Activated CD4-positive, alpha-beta T cell treated with anti-CD3 and anti-CD28 coated beads for 36 hours (primary cell): ENCODE measurements around the gene GORASP1. TPM values are rescaled to one million over a fixed set of nuclear protein-coding genes. Genes with fewer than 3 reads are reported as not detected.
A peak's percentile ranks its signal among the peaks of the same experiment; 100 is the strongest.

Source experiments
- ATAC-seq: fragments of 200-7000 bp; cut with Tn5 transposase; one replicate; pipeline ENCODE4 v1.10.0; 2021; ENCODE audit warnings: mild to moderate bottlenecking, moderate library complexity
- CTCF ChIA-PET: fragments of 350-600 bp; sonication (Branson Sonifier 250); formaldehyde crosslinking; loops from one replicate; lab custom pipeline; 2021; ENCODE audit warnings: antibody characterized with exemption; lab: Charles Lee
- POLR2A ChIA-PET: fragments of 350-600 bp; sonication (Branson Sonifier 250); formaldehyde crosslinking; loops from one replicate; lab custom pipeline; 2021; ENCODE audit warnings: antibody characterized with exemption, inconsistent platforms; lab: Charles Lee
- DNase-seq: peaks from one replicate; pipeline ENCODE4 v3.0.0-alpha.2; 2020
- H3K27ac Mint-ChIP-seq: one replicate; pipeline ENCODE4 v1.8.0; 2021; ENCODE audit warnings: mixed read lengths
- H3K27me3 Mint-ChIP-seq: one replicate; pipeline ENCODE4 v1.8.0; 2021; ENCODE audit warnings: mixed read lengths
- H3K36me3 Mint-ChIP-seq: one replicate; pipeline ENCODE4 v1.8.0; 2021; ENCODE audit warnings: low read depth, mixed read lengths
- H3K4me1 Mint-ChIP-seq: one replicate; pipeline ENCODE4 v1.8.0; 2021; ENCODE audit warnings: mixed read lengths
- H3K4me3 Mint-ChIP-seq: one replicate; pipeline ENCODE4 v1.8.0; 2021; ENCODE audit warnings: mild to moderate bottlenecking, moderate library complexity, mixed read lengths
- H3K9me3 Mint-ChIP-seq: one replicate; pipeline ENCODE4 v1.8.0; 2021; ENCODE audit warnings: low read depth, mixed read lengths
- intact Hi-C, 2 experiments: fragments of 100-400 bp; cut with DNase I in 1 of 2; cut with micrococcal nuclease in 1 of 2; formaldehyde crosslinking; loops; one replicate each; pipeline versions ENCODE4 v1.14.2 to v1.15.1; 2022 to 2024; cut with DNase I, micrococcal nuclease
- total RNA-seq, 2 experiments: library from RNA; stranded (reverse); gene quantifications; one replicate each; pipeline ENCODE4 v1.2.3, GENCODE V29; 2021

The GORASP1 gene
- total RNA-seq, 2 experiments from 2014 or later: 23.0 to 23.8 TPM

DNA sequence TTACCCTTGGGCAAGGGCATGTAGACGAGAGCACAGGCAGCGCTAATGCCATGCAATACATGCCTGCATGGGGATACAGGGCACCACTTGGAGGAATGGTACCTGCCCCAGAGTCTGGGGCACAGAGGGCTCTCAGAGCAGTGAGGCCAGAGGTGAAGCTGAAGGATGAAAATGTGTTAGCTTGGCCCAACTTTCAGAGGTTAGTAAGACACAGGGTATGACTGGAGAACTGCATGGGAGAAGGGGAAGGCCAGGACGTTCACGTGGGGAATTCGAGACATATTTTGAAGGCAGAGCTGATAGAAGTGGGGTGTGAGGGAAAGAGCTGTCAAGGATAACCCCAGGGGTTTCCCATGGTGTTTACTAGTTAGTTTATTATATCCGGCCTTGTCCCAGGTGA, 26.4 kb upstream of the GORASP1 start:
- no peaks in the 10 kb centered on the region for H3K27me3 Mint-ChIP-seq
- no peak overlapping the region for H3K27ac Mint-ChIP-seq
- DNase-seq (no peak), ATAC-seq (no peak)
- CTCF ChIA-PET: interaction anchor here (0.7 to 1.7 kb wide), 4 partner anchors 12 to 158 kb away, joined by 3 to 9 read pairs (median 6); no protein-coding TSS in a partner anchor
- H3K9me3 Mint-ChIP-seq: no peaks in the 10 kb centered on the region
- POLR2A ChIA-PET: interaction anchor here (0.6 kb wide), 1 partner anchor 49 kb away, joined by 4 read pairs; no protein-coding TSS in a partner anchor
- intact Hi-C loops: no loop called here
- H3K36me3 Mint-ChIP-seq: peaks cover 6% of the 10 kb centered on the region
- H3K4me3 Mint-ChIP-seq: no peak overlapping the region
- peaks cover 4% of the 10 kb centered on the region for H3K4me1 Mint-ChIP-seq

DNA sequence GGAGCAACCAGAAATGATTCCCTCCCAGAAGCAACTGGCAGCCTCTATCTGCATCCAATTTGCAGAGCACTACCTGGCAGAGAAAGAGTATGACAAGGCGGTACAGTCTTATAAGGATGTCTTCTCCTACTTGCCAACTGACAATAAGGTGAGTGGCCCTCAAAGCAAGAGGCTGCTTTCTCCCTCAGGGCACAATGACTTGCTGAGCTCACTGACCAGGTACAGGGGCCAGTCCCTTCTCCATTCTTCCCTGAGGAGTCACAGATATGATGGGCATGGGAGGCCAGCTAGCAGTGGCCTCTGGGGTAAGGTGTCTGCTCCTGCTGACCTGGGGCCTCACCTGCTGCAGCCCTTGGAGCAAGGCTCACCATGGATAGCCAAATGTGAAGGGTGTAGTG, 25.7 kb upstream of the GORASP1 start:
- ChIA-PET POLR2A (no interaction called here), CTCF (interaction anchor here (0.7 to 1.7 kb wide), 4 partner anchors 11 to 159 kb away, joined by 3 to 9 read pairs (median 6); no protein-coding TSS in a partner anchor)
- ATAC-seq (no peak), DNase-seq (no peak)
- intact Hi-C loops: no loop called here
- no peak overlapping the region for H3K27ac Mint-ChIP-seq
- H3K9me3 Mint-ChIP-seq: no peaks in the 10 kb centered on the region
- peaks cover 2% of the 10 kb centered on the region for H3K4me1 Mint-ChIP-seq
- H3K36me3 Mint-ChIP-seq: peaks cover 4% of the 10 kb centered on the region
- no peaks in the 10 kb centered on the region for H3K27me3 Mint-ChIP-seq
- no peak overlapping the region for H3K4me3 Mint-ChIP-seq

DNA sequence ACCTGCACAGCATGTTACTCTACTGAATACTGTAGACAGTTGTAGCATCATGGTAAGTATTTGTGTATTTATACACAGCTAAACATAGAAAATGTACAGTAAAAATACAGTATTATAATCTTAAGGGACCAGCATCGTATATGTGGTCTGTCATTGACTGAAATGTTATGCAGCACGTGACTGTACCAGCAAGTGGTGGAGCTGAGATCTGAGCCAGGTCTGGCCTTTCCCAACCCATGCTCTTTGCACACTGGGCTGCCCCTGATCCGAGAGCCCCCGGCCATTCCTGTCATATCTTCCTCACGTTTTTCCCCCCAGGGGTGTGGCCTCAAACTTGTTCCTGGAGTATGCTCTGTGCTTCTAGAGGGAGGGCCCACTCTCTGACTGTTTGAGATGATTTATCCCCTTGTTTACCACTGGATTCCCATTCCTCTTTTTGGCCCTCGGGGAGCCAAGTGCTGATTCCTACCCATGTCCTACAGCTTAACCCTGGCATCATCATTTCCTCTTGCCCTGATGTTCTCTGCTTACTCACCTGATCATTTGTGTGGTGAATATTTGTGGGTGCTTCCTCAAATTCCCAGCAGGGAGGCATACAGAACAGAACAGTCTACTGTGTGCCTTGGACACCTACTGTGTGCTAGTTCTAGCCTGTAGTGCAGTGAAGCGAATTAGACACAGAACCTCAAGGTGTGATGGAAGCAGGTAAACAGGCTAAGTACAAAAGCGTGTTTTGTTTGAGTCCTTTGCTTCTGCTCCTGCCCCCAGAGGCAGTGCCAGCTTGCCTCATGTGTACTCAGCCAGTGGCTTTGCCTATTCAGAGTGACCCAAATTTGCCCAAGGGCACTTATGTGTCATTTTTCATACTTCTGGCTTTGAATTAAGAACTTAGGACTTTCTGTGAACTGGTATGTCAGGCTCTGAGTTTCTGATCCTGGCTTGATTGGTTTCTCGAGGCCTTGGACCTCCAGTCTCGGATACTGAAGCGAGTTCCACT, 25.0 kb upstream of the GORASP1 start:
- H3K27me3 Mint-ChIP-seq: no peaks in the 10 kb centered on the region
- intact Hi-C loops: no loop called here
- H3K36me3 Mint-ChIP-seq: no peaks in the 10 kb centered on the region
- H3K27ac Mint-ChIP-seq: no peak overlapping the region
- H3K4me1 Mint-ChIP-seq: peaks cover 9% of the 10 kb centered on the region
- POLR2A ChIA-PET: no interaction called here
- H3K9me3 Mint-ChIP-seq: no peaks in the 10 kb centered on the region
- ATAC-seq (no peak), DNase-seq (no peak)
- H3K4me3 Mint-ChIP-seq: no peak overlapping the region
- CTCF ChIA-PET: interaction anchor here (0.6 to 1.7 kb wide), 2 partner anchors 156 to 157 kb away, joined by 3 to 9 read pairs; no protein-coding TSS in a partner anchor

DNA sequence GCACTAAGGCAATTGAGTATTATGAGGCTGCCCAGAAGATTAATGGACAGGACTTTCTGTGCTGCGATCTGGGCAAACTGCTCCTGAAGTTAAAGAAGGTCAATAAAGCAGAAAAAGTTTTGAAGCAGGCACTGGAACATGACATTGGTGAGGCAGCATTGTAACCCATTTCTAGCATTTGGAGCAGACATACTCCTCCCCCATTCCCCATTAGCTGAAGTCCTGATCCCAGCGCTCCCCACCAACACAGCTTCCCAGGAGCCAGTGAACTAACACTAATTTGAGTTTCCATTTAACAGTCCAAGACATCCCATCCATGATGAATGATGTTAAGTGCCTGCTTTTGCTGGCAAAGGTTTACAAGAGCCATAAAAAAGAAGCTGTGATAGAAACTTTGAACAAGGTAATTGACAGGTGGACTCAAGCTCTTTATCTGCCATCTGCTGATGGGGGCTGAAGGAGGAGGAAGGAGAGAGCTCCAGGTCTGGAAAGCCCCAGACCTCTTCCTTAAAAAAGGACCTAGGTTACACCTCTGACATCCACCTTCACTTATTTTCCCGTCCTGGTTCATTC, 23.4 kb upstream of the GORASP1 start:
- POLR2A ChIA-PET: interaction anchor here (0.6 kb wide), 1 partner anchor 310 kb away, joined by 3 read pairs; no protein-coding TSS in a partner anchor
- H3K36me3 Mint-ChIP-seq: no peaks in the 10 kb centered on the region
- H3K9me3 Mint-ChIP-seq: no peaks in the 10 kb centered on the region
- H3K4me1 Mint-ChIP-seq: peaks cover 14% of the 10 kb centered on the region
- CTCF ChIA-PET: interaction anchor here (0.8 to 2.3 kb wide), 6 partner anchors 15 to 162 kb away, joined by 3 to 21 read pairs (median 5); no protein-coding TSS in a partner anchor
- no peaks in the 10 kb centered on the region for H3K27me3 Mint-ChIP-seq
- no peak for DNase-seq
- ATAC-seq: no peak
- no peak overlapping the region for H3K4me3 Mint-ChIP-seq
- no peak overlapping the region for H3K27ac Mint-ChIP-seq
- intact Hi-C loops: no loop called here

DNA sequence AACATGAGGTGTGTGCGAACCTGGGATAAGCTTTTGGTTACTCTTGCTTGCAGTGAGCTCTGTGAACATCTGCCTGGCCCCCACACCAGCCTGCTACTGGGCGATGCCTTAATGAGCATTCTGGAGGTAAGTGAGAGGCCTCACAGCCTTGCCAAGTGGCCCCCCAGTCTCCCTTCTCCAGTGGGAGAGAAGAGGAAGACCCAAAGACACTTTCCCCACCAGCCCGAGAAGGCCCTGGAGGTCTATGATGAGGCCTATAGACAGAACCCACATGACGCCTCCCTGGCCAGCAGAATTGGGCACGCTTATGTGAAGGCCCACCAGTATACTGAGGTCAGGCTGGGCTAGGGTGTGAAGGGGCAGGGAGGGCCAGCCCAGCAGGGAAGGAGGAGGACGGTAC, 22.6 kb upstream of the GORASP1 start:
- H3K9me3 Mint-ChIP-seq: no peaks in the 10 kb centered on the region
- no peak overlapping the region for H3K4me3 Mint-ChIP-seq
- POLR2A ChIA-PET: no interaction called here
- no peak for DNase-seq
- intact Hi-C loops: no loop called here
- CTCF ChIA-PET: interaction anchor here (0.6 to 4.8 kb wide), 5 partner anchors 14 to 162 kb away, joined by 3 to 55 read pairs (median 6); no protein-coding TSS in a partner anchor
- no peak for ATAC-seq
- H3K27ac Mint-ChIP-seq: no peak overlapping the region
- peaks cover 14% of the 10 kb centered on the region for H3K4me1 Mint-ChIP-seq
- no peaks in the 10 kb centered on the region for H3K27me3 Mint-ChIP-seq
- no peaks in the 10 kb centered on the region for H3K36me3 Mint-ChIP-seq

DNA sequence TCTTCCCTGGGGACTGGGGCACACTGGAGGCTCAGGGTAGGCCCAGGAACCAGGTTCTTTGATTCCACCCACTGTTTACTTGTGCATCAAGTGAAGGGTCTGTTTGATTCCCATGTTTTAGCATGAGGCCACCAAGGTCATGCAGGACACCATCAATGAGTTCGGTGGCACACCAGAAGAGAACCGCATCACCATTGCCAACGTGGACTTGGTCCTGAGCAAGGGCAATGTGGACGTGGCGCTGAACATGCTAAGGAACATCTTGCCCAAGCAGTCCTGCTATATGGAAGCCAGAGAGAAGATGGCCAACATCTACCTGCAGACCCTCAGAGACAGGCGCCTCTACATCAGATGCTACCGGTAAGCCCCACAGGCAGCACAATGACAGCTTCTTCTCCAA, 21.5 kb upstream of the GORASP1 start:
- H3K4me1 Mint-ChIP-seq: peaks cover 14% of the 10 kb centered on the region
- ATAC-seq (no peak), DNase-seq (no peak)
- H3K27me3 Mint-ChIP-seq: no peaks in the 10 kb centered on the region
- H3K36me3 Mint-ChIP-seq: no peaks in the 10 kb centered on the region
- H3K27ac Mint-ChIP-seq: no peak overlapping the region
- ChIA-PET CTCF (interaction anchor here (1.3 to 4.8 kb wide), 3 partner anchors 15 to 162 kb away, joined by 3 to 60 read pairs (median 55); no protein-coding TSS in a partner anchor), POLR2A (interaction anchor here (1.0 kb wide), 1 partner anchor 14 kb away, joined by 3 read pairs; no protein-coding TSS in a partner anchor)
- H3K4me3 Mint-ChIP-seq: no peak overlapping the region
- no peaks in the 10 kb centered on the region for H3K9me3 Mint-ChIP-seq
- intact Hi-C loops: no loop called here

DNA sequence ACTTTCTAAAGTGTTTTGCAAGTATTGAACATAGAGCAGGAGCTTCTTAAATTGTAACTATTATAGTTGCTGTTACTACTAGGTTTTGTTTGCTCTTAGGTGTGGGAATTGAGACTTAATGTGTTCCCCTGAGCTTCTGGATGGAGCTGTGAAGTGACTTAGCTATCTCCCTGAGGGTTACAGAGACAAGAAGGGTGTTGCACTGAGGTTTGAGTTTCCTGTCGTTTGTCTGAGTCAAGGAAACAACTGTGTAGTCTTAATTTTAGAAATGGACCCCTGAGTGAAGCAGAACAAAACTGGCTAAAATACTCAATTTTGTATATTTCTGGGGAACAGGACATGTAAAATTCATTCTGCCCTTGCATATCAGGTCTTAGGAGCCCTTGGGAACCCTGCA, 20.5 kb upstream of the GORASP1 start:
- no peaks in the 10 kb centered on the region for H3K9me3 Mint-ChIP-seq
- no peaks in the 10 kb centered on the region for H3K27me3 Mint-ChIP-seq
- no peaks in the 10 kb centered on the region for H3K36me3 Mint-ChIP-seq
- H3K27ac Mint-ChIP-seq: no peak overlapping the region
- ChIA-PET CTCF (interaction anchor here (0.6 to 4.8 kb wide), 10 partner anchors 9 to 1294 kb away, joined by 3 to 60 read pairs (median 4); no protein-coding TSS in a partner anchor), POLR2A (interaction anchor here (1.1 to 1.2 kb wide), 2 partner anchors 8 to 9 kb away, joined by 3 to 4 read pairs; no protein-coding TSS in a partner anchor)
- ATAC-seq (peak; percentile 48), DNase-seq (no peak)
- H3K4me3 Mint-ChIP-seq: no peak overlapping the region
- intact Hi-C loops: no loop called here
- peaks cover 14% of the 10 kb centered on the region for H3K4me1 Mint-ChIP-seq

DNA sequence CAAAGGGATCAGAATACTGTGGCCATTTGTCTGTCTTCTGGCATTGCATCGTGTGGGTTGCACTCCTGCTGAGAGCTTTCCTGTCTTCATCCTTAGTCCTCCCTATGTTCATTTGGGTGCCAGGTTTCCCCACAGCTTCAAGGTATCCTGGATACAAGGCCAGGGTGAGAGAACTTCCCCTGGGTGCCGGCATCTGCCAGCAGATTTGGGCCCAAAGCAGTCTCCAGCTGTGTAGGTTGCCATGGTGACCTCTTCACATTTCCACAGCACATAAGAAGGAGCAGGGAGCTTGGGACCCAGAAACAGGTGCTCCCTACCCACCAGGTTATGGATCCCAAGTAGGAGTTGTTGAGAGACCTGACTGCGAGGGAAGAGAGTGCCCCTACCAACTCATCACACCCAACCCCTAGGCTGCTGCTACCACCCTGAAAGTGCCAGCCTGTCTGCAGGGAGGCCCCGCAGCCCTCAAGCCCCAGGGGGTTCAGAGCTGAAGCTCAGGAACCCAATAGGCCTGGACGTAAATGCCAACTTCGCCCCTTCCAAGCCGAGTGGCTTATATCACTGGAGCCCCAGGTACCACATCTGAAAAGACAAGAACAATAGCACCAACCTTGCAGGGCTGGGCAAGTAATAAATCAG, 20.0 kb upstream of the GORASP1 start:
- intact Hi-C loops: no loop called here
- POLR2A ChIA-PET: interaction anchor here (1.1 to 1.2 kb wide), 2 partner anchors 8 to 10 kb away, joined by 3 to 4 read pairs; no protein-coding TSS in a partner anchor
- peak; percentile 4 for ATAC-seq

DNA sequence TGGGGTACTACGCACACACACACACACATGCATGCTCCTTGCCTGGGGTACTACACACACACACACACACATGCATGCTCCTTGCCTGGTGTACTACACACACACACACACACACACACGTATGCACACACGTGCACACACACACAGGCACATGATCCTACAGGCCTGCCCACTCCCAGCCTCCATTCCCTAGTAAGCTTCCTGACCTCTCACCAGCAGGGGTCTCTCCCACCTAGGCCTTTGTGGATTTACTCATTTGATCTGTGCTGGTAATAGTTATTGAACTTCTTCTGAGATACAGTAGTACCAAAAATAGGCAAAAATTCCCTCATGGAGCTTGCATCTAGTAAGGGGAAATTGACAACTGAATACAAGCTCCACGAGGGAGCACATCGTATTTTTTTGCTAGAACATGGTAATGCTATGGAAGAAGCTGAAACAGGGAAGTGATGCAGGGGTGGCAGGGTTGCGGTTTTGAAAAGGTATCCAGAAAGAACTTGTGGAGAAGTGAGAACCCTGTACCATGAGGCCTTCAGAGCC, 19.2 kb upstream of the GORASP1 start:
- intact Hi-C loops: loop anchor here (1.0 kb wide), 1 partner anchor 162 kb away; no protein-coding TSS in a partner anchor
- H3K27me3 Mint-ChIP-seq: no peaks in the 10 kb centered on the region
- H3K9me3 Mint-ChIP-seq: no peaks in the 10 kb centered on the region
- DNase-seq: peak; percentile 66
- no peaks in the 10 kb centered on the region for H3K36me3 Mint-ChIP-seq
- CTCF ChIA-PET: interaction anchor here (0.8 to 4.8 kb wide), 9 partner anchors 9 to 165 kb away, joined by 3 to 60 read pairs (median 5); partner anchors contain the start of gene XIRP1
- H3K27ac Mint-ChIP-seq: no peak overlapping the region
- peak; percentile 73 for ATAC-seq
- H3K4me3 Mint-ChIP-seq: no peak overlapping the region
- POLR2A ChIA-PET: no interaction called here
- peaks cover 14% of the 10 kb centered on the region for H3K4me1 Mint-ChIP-seq

More for the DNA sequence above, 20.0 kb upstream of the GORASP1 start:
- no peaks in the 10 kb centered on the region for H3K9me3 Mint-ChIP-seq
- CTCF ChIA-PET: interaction anchor here (0.6 to 4.8 kb wide), 16 partner anchors 9 to 1293 kb away, joined by 3 to 60 read pairs (median 4); partner anchors contain the start of gene XIRP1
- DNase-seq: no peak
- no peaks in the 10 kb centered on the region for H3K36me3 Mint-ChIP-seq
- H3K27ac Mint-ChIP-seq: no peak overlapping the region
- no peak overlapping the region for H3K4me3 Mint-ChIP-seq
- H3K4me1 Mint-ChIP-seq: peaks cover 14% of the 10 kb centered on the region
- H3K27me3 Mint-ChIP-seq: no peaks in the 10 kb centered on the region

DNA sequence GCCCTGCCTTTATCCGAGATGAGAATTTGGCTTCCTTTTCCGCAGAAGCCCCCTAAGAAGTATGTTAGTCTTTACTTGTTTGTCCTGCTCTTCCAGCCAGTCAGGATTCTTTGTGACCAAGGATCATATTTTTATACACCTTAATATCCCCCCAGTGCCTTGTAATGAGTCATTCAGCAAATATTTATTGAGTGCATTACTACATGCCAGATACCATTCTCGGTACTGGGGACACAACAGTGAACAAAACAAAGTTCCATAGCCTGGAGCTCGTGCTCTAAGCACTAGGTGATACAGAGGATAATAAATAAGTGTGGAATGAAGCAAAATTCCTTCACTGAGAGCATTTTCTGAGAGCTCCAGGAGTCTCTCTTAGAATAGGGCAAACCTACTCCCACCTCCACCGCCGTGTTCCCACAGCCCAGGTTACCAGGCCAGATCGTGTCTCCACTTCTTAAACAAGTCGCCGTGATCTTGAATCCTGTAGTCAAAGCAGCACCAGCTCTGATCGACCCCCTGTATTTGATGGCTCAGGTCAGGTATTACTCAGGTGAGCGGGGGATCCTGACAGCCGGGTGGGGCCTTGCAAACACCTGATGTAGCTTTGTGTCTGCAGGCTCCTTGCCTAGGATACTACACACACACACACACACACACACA, 18.5 kb upstream of the GORASP1 start:
- Mint-ChIP-seq H3K36me3 (no peaks in the 10 kb centered on the region), H3K27me3 (no peaks in the 10 kb centered on the region), H3K4me1 (peaks cover 14% of the 10 kb centered on the region), H3K9me3 (no peaks in the 10 kb centered on the region), H3K4me3 (no peak overlapping the region), H3K27ac (no peak overlapping the region)
- ATAC-seq (no peak), DNase-seq (no peak)
- POLR2A ChIA-PET: no interaction called here
- intact Hi-C loops: loop anchor here (1.0 kb wide), 1 partner anchor 162 kb away; no protein-coding TSS in a partner anchor
- CTCF ChIA-PET: interaction anchor here (1.2 to 4.8 kb wide), 8 partner anchors 9 to 252 kb away, joined by 3 to 60 read pairs (median 5); partner anchors contain the start of gene XIRP1
